ENCODE measurements around the gene TECTB.

GRCh38 chr10:112314822-112315474, 31.7 kb downstream of the TECTB start:
- TF ChIP-seq CTCF (IDR thresholded peaks at IDR 0.05) (peak; percentile 97), REST (IDR thresholded peaks at IDR 0.05; ENCODE audit: insufficient read depth in 1 of 2, low read depth in 2 of 2, low read length in 1 of 2) (no peak), POLR2AphosphoS5 (IDR thresholded peaks at IDR 0.05; ENCODE audit: low read depth, low read length) (no peak), TCF7L2 (IDR thresholded peaks at IDR 0.05; ENCODE audit: low read depth, low read length) (no peak), SIN3A (IDR thresholded peaks at IDR 0.05; ENCODE audit: borderline replicate concordance, insufficient read depth, low read depth, low read length) (no peak)

Measured in Panc1 (cell line).